ENCODE results near the gene FLT3.

Gene FLT3

DNA sequence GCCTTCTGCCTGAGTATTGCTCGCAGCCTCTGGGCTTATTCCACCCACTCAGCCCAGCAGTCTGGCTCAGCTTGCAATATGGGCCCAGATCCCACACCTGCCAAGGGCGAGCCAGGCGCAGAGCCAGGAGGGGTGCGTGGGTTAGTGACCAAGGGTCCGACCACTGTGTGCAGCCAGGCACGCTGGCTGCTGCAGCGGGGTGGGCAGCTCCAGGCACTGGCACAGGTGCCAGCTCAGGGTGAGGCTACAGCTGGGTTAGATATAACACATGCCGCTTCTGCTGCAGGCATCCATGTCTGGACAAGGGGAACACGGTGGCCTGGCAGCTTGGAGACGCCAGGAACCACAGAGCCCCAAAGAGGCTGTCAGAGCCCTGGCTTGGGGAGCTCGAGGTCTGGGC, 99.3 kb downstream of the FLT3 start:
- TF ChIP-seq, protein P1, sequence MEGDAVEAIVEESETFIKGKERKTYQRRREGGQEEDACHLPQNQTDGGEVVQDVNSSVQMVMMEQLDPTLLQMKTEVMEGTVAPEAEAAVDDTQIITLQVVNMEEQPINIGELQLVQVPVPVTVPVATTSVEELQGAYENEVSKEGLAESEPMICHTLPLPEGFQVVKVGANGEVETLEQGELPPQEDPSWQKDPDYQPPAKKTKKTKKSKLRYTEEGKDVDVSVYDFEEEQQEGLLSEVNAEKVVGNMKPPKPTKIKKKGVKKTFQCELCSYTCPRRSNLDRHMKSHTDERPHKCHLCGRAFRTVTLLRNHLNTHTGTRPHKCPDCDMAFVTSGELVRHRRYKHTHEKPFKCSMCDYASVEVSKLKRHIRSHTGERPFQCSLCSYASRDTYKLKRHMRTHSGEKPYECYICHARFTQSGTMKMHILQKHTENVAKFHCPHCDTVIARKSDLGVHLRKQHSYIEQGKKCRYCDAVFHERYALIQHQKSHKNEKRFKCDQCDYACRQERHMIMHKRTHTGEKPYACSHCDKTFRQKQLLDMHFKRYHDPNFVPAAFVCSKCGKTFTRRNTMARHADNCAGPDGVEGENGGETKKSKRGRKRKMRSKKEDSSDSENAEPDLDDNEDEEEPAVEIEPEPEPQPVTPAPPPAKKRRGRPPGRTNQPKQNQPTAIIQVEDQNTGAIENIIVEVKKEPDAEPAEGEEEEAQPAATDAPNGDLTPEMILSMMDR (IDR thresholded peaks at IDR 0.05; ENCODE audit: low read depth, low read length), result no peak
- no peak for DNase-seq (ENCODE audit: extremely low read depth, low read depth)

DNA sequence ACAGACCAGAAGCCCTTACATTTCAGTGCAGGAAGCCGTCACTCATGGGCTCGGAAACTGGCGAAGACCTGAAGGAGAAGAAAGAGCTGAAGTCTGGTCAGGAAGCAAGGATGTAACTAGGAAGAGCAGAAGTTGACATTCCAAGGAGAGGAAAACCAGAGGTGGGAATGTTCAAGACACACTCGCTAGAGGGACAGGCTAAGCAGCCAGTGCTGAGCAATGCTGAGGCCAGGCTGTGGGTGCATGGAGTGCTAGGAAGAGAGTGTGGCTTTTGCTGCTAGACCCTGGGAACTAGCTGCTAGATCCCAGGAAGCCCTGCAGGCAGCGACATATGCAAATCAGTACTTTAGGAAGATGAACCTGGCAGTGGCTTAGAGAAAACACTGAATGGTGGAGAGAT, 99.8 kb downstream of the FLT3 start:
- no peak for DNase-seq (ENCODE audit: extremely low read depth, low read depth)
- TF ChIP-seq, protein P1 (IDR thresholded peaks at IDR 0.05; ENCODE audit: low read depth, low read length), result no peak

DNA sequence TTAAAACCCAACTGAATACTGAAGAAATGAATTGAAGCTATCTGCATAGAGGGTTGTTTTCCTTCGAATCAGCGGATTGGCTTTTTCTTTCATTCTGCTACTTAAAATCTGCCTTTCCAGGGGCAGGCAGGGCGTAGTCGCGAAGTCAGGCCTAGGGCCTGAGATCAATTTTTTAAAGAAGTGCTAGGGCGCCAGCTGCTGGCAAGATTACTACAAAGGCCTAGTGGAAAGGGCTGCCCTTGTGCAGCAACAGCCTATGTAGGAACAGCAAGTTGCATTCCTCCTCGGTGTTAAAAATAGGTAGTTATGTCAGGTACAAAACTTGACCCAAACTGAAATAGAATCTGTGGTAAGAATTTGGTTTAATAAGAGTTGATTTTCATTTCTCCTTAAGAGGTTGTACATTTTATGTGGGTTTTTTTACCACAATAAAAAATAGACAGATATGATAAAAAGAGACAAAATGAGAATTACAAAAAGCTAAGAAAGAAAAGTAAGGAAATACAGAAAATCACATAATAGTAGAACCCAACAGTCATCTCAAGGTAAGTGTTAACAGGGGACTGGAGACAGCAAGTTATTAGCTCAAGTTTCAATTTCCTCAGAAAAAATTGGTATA, 102.4 kb downstream of the FLT3 start:
- TF ChIP-seq, protein P1 (IDR thresholded peaks at IDR 0.05; ENCODE audit: low read depth, low read length), result peak; percentile 36
- DNase-seq (ENCODE audit: extremely low read depth, low read depth), result no peak

DNA sequence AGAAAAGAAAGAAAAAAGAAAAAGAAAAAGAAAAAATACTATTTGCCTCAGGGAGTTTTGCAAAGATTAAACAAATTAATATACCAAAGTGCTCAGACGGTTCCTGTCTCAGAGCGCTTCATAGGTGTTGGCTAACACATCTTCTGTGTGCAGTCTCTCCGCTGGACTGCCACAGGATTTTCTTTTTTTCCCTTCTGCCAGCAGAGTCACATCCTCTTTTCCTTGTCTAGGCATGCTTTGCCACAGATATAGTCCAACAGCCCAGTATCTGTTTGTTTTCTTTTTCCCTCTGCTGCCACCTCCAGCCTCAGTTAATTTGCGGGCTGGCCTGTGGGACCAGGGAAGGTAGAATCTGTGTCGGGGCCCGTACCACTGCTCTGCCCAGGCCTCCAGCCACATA, 108.5 kb downstream of the FLT3 start:
- DNase-seq (ENCODE audit: extremely low read depth, low read depth), result no peak
- TF ChIP-seq, protein P1 (IDR thresholded peaks at IDR 0.05; ENCODE audit: low read depth, low read length), result no peak

DNA sequence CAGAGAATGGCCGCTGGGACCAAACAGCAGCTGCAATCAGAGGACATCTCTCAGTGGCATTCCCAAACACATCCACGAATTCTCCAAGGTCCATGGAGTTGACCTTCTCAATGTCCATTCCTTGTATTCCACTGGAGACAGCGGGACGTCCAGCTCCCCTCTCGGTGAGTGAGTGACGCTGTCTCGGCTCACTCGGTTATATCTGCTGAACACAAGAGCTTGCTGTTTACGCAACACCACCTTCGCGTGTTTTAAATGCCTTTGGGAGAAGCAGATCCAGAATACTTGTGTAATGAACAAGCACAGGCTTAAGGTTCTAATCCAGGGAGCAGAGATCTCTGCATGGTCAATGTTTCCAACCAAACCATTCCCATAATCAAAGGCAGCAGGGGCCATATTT, 111.9 kb downstream of the FLT3 start, which contains the start of gene URAD:
URAD (minus strand) TSS at position 174 of the 400 bp plus-strand sequence; CDS start at position 118, 56 bp downstream.
- DNase-seq (ENCODE audit: extremely low read depth, low read depth), result no peak
- TF ChIP-seq, protein P1 (IDR thresholded peaks at IDR 0.05; ENCODE audit: low read depth, low read length), result no peak

DNA sequence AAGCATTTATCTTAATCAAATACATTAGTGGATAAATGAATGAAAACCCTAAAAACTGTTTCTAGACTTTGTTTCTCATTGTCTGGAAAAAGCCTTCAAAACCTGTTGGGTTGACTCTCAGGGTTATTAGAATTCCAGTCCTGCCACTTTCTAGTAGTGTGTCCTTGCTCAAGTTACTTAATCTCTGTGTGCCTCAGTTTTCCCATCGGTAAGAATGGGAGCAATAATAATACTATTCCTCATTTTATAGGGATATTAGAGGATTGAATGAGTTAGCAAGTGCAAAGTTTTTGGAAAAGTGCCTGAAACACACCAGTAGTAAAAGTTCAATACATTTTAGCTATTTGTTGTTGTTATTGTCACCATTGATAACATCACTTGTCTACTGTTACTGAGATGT, 114.8 kb downstream of the FLT3 start:
- TF ChIP-seq, protein P1 (IDR thresholded peaks at IDR 0.05; ENCODE audit: low read depth, low read length), result no peak
- DNase-seq (ENCODE audit: extremely low read depth, low read depth), result no peak

DNA sequence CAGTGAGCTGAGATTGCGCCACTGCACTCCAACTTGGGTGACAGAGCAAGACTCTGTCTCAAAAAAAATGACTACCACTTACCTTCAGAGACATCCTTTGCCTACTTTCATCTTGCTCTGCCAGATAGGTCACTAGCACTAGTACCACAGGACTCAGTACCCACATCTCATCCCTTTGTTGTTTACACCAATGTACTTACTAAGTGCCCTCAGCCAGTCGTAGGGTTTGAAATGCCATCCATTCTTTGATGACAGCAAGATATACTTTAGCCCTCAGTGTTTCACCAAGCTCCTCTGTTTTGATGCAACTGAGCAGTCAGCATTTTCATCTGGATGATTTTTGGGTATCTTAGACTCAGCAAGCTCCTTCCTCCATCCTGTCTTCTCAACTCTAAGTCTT, 118.0 kb downstream of the FLT3 start:
- TF ChIP-seq, protein P1 (IDR thresholded peaks at IDR 0.05; ENCODE audit: low read depth, low read length), result no peak
- no peak for DNase-seq (ENCODE audit: extremely low read depth, low read depth)

Measured in AG09319 (cell line).